IMR-90 (cell line): Measurements from ENCODE around the gene TTC39B. TPM values are rescaled to one million over a fixed set of nuclear protein-coding genes. Genes with fewer than 3 reads are reported as not detected.

Experiments
- ATAC-seq: fragments of 200-7000 bp; cut with Tn5 transposase; 2 replicates; pipeline ENCODE4 v1.9.1; 2020; ENCODE audit warnings: low read depth, mild to moderate bottlenecking, moderate library complexity
- BruUV-seq: library from RNA; stranded (reverse); fragments of 400-500 nt; replicated peaks from 2 replicates; lab custom pipeline; 2021; lab: Mats Ljungman, UMichigan
- CTCF ChIA-PET: fragments of 300-600 bp; formaldehyde crosslinking; extraction: SDS; loops from one replicate; lab custom pipeline; 2021; ENCODE audit warnings: antibody characterized with exemption; lab: Yijun Ruan, JAX
- POLR2A ChIA-PET: fragments of 300-600 bp; sonication (Branson Sonifier 250); formaldehyde crosslinking; loops from one replicate; lab custom pipeline; 2022; ENCODE audit warnings: antibody characterized with exemption; ENCODE audit not compliant: unreplicated experiment; lab: Charles Lee
- DNase-seq: peaks from one replicate; pipeline ENCODE4 v3.0.0; 2013
- H2AFZ ChIP-seq: replicated peaks from 2 replicates; pipeline ENCODE3; 2013; ENCODE audit warnings: low read length, mild to moderate bottlenecking; ENCODE audit not compliant: poor library complexity
- H2AK5ac ChIP-seq: 2 replicates; pipeline ENCODE4 v1.6.1; 2013; ENCODE audit warnings: low read depth, low read length, inconsistent platforms
- H2AK9ac ChIP-seq: replicated peaks from 2 replicates; pipeline ENCODE3; 2013; ENCODE audit warnings: mild to moderate bottlenecking, low read depth, low read length, moderate library complexity; ENCODE audit not compliant: poor library complexity
- H2BK120ac ChIP-seq: 2 replicates; pipeline ENCODE4 v1.6.1; 2013; ENCODE audit warnings: low read depth, low read length, inconsistent platforms
- H2BK15ac ChIP-seq: 3 replicates; pipeline ENCODE4 v1.6.1; 2013; ENCODE audit warnings: low read depth, low read length, inconsistent platforms
- H2BK20ac ChIP-seq: 2 replicates; pipeline ENCODE4 v1.6.1; 2013; ENCODE audit warnings: low read depth, mild to moderate bottlenecking, inconsistent platforms, low read length, moderate library complexity
- H2BK5ac ChIP-seq: 2 replicates; pipeline ENCODE4 v1.6.1; 2013; ENCODE audit warnings: mild to moderate bottlenecking, low read depth, low read length, inconsistent platforms; ENCODE audit not compliant: poor library complexity, severe bottlenecking
- H3K14ac ChIP-seq: replicated peaks from 2 replicates; pipeline ENCODE4 v1.6.1; 2013; ENCODE audit warnings: low read depth, low read length, inconsistent platforms
- H3K18ac ChIP-seq: 2 replicates; pipeline ENCODE4 v1.6.1; 2013; ENCODE audit warnings: low read depth, low read length, control low read depth
- H3K23ac ChIP-seq: 2 replicates; pipeline ENCODE4 v1.6.1; 2013; ENCODE audit warnings: low read depth, low read length, inconsistent platforms
- H3K27ac ChIP-seq: 2 replicates; pipeline ENCODE4 v1.5.1; 2013; ENCODE audit warnings: mild to moderate bottlenecking, control low read depth, low read length; ENCODE audit not compliant: insufficient read depth
- H3K27me3 ChIP-seq: 2 replicates; pipeline ENCODE4 v1.6.1; 2013; ENCODE audit warnings: low read length; ENCODE audit not compliant: control insufficient read depth, insufficient read depth
- H3K36me3 ChIP-seq: 2 replicates; pipeline ENCODE4 v1.6.1; 2013; ENCODE audit warnings: low read length, mixed read lengths; ENCODE audit not compliant: control insufficient read depth, insufficient read depth
- H3K4ac ChIP-seq: 2 replicates; pipeline ENCODE4 v1.6.1; 2013; ENCODE audit warnings: low read depth, low read length, inconsistent platforms
- H3K4me1 ChIP-seq: 2 replicates; pipeline ENCODE4 v1.6.1; 2013; ENCODE audit warnings: low read length, mixed read lengths; ENCODE audit not compliant: control insufficient read depth, insufficient read depth
- H3K4me2 ChIP-seq: 2 replicates; pipeline ENCODE4 v1.6.1; 2013; ENCODE audit warnings: low read depth, mild to moderate bottlenecking, control low read depth, low read length, moderate library complexity
- H3K4me3 ChIP-seq: 2 replicates; pipeline ENCODE4 v1.5.1; 2013; ENCODE audit warnings: low read depth, mild to moderate bottlenecking, control low read depth, low read length, moderate library complexity; ENCODE audit not compliant: insufficient read depth
- H3K56ac ChIP-seq: 2 replicates; pipeline ENCODE4 v1.6.1; 2013; ENCODE audit warnings: low read length, inconsistent platforms; ENCODE audit not compliant: insufficient read depth; ENCODE audit errors: extremely low read depth
- H3K79me1 ChIP-seq, 2 experiments: 2 replicates each; pipeline ENCODE4 v1.6.1; 2013; ENCODE audit warnings: low read length in 2 of 2, inconsistent platforms in 1 of 2, low read depth in 1 of 2
- H3K9ac ChIP-seq: 2 replicates; pipeline ENCODE4 v1.6.1; 2013; ENCODE audit warnings: low read depth, low read length, control low read depth
- H3K9me1 ChIP-seq: 2 replicates; pipeline ENCODE4 v1.6.1; 2013; ENCODE audit warnings: low read length, inconsistent platforms; ENCODE audit not compliant: insufficient read depth
- H3K9me3 ChIP-seq: 2 replicates; pipeline ENCODE4 v1.6.1; 2013; ENCODE audit warnings: low read length; ENCODE audit not compliant: control insufficient read depth, insufficient read depth
- H4K20me1 ChIP-seq: 2 replicates; pipeline ENCODE4 v1.6.1; 2013; ENCODE audit warnings: low read length, inconsistent platforms; ENCODE audit not compliant: insufficient read depth
- H4K5ac ChIP-seq: 2 replicates; pipeline ENCODE4 v1.6.1; 2013; ENCODE audit warnings: mild to moderate bottlenecking, low read depth, low read length, control low read depth
- H4K8ac ChIP-seq, 2 experiments: 2 replicates each; pipeline ENCODE4 v1.6.1; 2013; ENCODE audit warnings: low read depth in 2 of 2, low read length in 2 of 2, control low read depth in 1 of 2, inconsistent platforms in 1 of 2
- H4K91ac ChIP-seq: 2 replicates; pipeline ENCODE4 v1.6.1; 2013; ENCODE audit warnings: low read depth, low read length, inconsistent platforms; ENCODE audit not compliant: insufficient read depth
- CEBPB ChIP-seq: IDR thresholded peaks from 2 replicates; pipeline ENCODE4 v1.6.1; 2012; ENCODE audit warnings: low read depth, low read length, improper control_type of control experiment
- CHD1 ChIP-seq: IDR thresholded peaks from 2 replicates; pipeline ENCODE4 v1.6.1; 2012; ENCODE audit warnings: low read depth, low read length, improper control_type of control experiment
- CTCF ChIP-seq: conservative IDR thresholded peaks from 2 replicates; pipeline ENCODE4 v1.5.1; 2012; ENCODE audit warnings: mild to moderate bottlenecking, low read depth, low read length, improper control_type of control experiment
- ELK1 ChIP-seq: fragments of 150-350 bp; IDR thresholded peaks from 2 replicates; pipeline ENCODE4 v1.6.1; 2016; ENCODE audit warnings: low read depth, mild to moderate bottlenecking, low read length, moderate library complexity, borderline replicate concordance
- FOS ChIP-seq: fragments of 150-350 bp; IDR thresholded peaks from 2 replicates; pipeline ENCODE4 v1.6.1; 2016; ENCODE audit warnings: low read depth, low read length
- MAFK ChIP-seq: IDR thresholded peaks from 2 replicates; pipeline ENCODE4 v1.6.1; 2012; ENCODE audit warnings: low read depth, low read length, improper control_type of control experiment
- MXI1 ChIP-seq: IDR thresholded peaks from 2 replicates; pipeline ENCODE4 v1.6.1; 2012; ENCODE audit warnings: low read depth, mild to moderate bottlenecking, low read length, moderate library complexity, borderline replicate concordance
- NFE2L2 ChIP-seq: fragments of 150-350 bp; IDR thresholded peaks from 2 replicates; pipeline ENCODE4 v1.6.1; 2016; ENCODE audit warnings: low read depth, mild to moderate bottlenecking, low read length
- POLR2A ChIP-seq: IDR thresholded peaks from 2 replicates; pipeline ENCODE4 v1.6.1; 2012; ENCODE audit warnings: mild to moderate bottlenecking, low read depth, low read length
- RAD21 ChIP-seq: IDR thresholded peaks from 2 replicates; pipeline ENCODE4 v1.6.1; 2012; ENCODE audit warnings: low read length, improper control_type of control experiment
- RCOR1 ChIP-seq: IDR thresholded peaks from 2 replicates; pipeline ENCODE4 v1.6.1; 2012; ENCODE audit warnings: mild to moderate bottlenecking, low read length, improper control_type of control experiment; ENCODE audit not compliant: insufficient replicate concordance
- RFX5 ChIP-seq: IDR thresholded peaks from 2 replicates; pipeline ENCODE4 v1.8.0; 2012; ENCODE audit warnings: low read depth, mild to moderate bottlenecking, low read length, moderate library complexity
- SMC3 ChIP-seq: fragments of 150-350 bp; IDR thresholded peaks from 2 replicates; pipeline ENCODE4 v1.6.1; 2016; ENCODE audit warnings: low read depth, mild to moderate bottlenecking, antibody characterized with exemption, low read length, moderate library complexity
- USF2 ChIP-seq: fragments of 150-350 bp; IDR thresholded peaks from 2 replicates; pipeline ENCODE4 v1.6.1; 2017; ENCODE audit warnings: mild to moderate bottlenecking, antibody characterized with exemption, low read length, low read depth
- WGBS, 2 experiments: methylation state at CpG; one replicate each; pipeline versions ENCODE4 v1.1.5 to v1.1.7; 2013; ENCODE audit warnings: missing lambda C conversion rate in 2 of 2; ENCODE audit not compliant: insufficient read length in 1 of 2; ENCODE audit errors: extremely low coverage in 2 of 2; 5-methylcytosine and 5-hydroxymethylcytosine counted together
- dilution Hi-C: fragments of 300-500 bp; cut with HindIII; formaldehyde crosslinking; loops from one replicate; pipeline ENCODE4 v1.14.3; 2018; ENCODE audit warnings: low sequenced_read_pairs; ENCODE audit not compliant: unreplicated experiment
- in situ Hi-C: fragments of 300-500 bp; cut with MboI; formaldehyde crosslinking; loops from 3 replicates; pipeline ENCODE4 v1.14.3; 2019; ENCODE audit warnings: low sequenced_read_pairs, inconsistent platforms, mixed read lengths
- intact Hi-C: fragments of 100-400 bp; cut with micrococcal nuclease; formaldehyde crosslinking; loops from 2 replicates; pipeline ENCODE4 v1.10.0; 2022
- polyA plus RNA-seq, 3 experiments: library from polyadenylated mRNA; depleted of rRNA; stranded (reverse); fragments of >200 nt; gene quantifications; 2 replicates each; pipeline ENCODE4 v1.2.3, GENCODE V29; 2012; ENCODE audit warnings: low replicate concordance in 1 of 3
- total RNA-seq: library from RNA; depleted of rRNA; stranded (reverse); fragments of >200 nt; gene quantifications from 2 replicates; pipeline ENCODE4 v1.2.3, GENCODE V29; 2012

The TTC39B gene
- total and polyA plus RNA-seq, 2 of the 4 experiments (the other 2 are of a cell fraction), result 2.5 to 12.2 TPM

- H3K4me3 ChIP-seq, result no peak overlapping the region
- no peak overlapping the region for H3K18ac ChIP-seq
- no peak overlapping the region for H2AFZ ChIP-seq
- H4K91ac ChIP-seq, result no peak overlapping the region
- no peak overlapping the region for H2AK9ac ChIP-seq
- dilution Hi-C loops (no loop called here), intact Hi-C loops (no loop called here), in situ Hi-C loops (no loop called here)
- no peak overlapping the region for H2AK5ac ChIP-seq
- H2BK20ac ChIP-seq, result no peak overlapping the region
- no TSS peak for BruUV-seq
- H3K4ac ChIP-seq, result no peak overlapping the region
- no peak overlapping the region for H2BK15ac ChIP-seq
- no peak overlapping the region for H4K5ac ChIP-seq
- DNase-seq (no peak), ATAC-seq (no peak)
- H3K27me3 ChIP-seq, result peaks cover 34% of the 10 kb centered on the region
- ChIA-PET POLR2A (no interaction called here), CTCF (no interaction called here)
- no peak overlapping the region for H3K56ac ChIP-seq
- H3K9me1 ChIP-seq, result no peaks in the 10 kb centered on the region
- no peaks in the 10 kb centered on the region for H3K4me1 ChIP-seq
- no peak overlapping the region for H3K14ac ChIP-seq
- no peaks in the 10 kb centered on the region; the same call in 1 of the 2 replicates for H3K9me3 ChIP-seq
- no peaks in the 10 kb centered on the region for H4K20me1 ChIP-seq
- H3K27ac ChIP-seq, result no peak overlapping the region
- WGBS, 2 experiments, result 80% methylated on average over 1 of the region's 4 CpGs; no CpG with 5 or more reads in 1 of the 2 experiments
- H3K36me3 ChIP-seq, result no peaks in the 10 kb centered on the region
- H3K4me2 ChIP-seq, result no peak overlapping the region
- H4K8ac ChIP-seq, result no peak overlapping the region
- no peak overlapping the region for H2BK5ac ChIP-seq
- H3K9ac ChIP-seq, result no peak overlapping the region
- H3K79me1 ChIP-seq, result no peaks in the 10 kb centered on the region
- no peak overlapping the region for H3K23ac ChIP-seq
- TF ChIP-seq MXI1 (no peak), ELK1 (no peak), FOS (no peak), POLR2A (no peak), CEBPB (no peak), CTCF (no peak), SMC3 (no peak), RAD21 (no peak), MAFK (no peak), USF2 (no peak), NFE2L2 (no peak), CHD1 (no peak), RCOR1 (no peak), RFX5 (no peak)
- H2BK120ac ChIP-seq, result no peak overlapping the region
Measured at GRCh38 chr9:15150939-15151338, 156.1 kb downstream of the TTC39B start.
